Measurements from ENCODE around the gene LIME1. TPM values are rescaled to one million over a fixed set of nuclear protein-coding genes. Genes with fewer than 3 reads are reported as not detected.

Gene LIME1
- total and polyA plus RNA-seq, 2 of the 4 experiments (the other 2 are of a cell fraction): 0.36 to 7.8 TPM

DNA sequence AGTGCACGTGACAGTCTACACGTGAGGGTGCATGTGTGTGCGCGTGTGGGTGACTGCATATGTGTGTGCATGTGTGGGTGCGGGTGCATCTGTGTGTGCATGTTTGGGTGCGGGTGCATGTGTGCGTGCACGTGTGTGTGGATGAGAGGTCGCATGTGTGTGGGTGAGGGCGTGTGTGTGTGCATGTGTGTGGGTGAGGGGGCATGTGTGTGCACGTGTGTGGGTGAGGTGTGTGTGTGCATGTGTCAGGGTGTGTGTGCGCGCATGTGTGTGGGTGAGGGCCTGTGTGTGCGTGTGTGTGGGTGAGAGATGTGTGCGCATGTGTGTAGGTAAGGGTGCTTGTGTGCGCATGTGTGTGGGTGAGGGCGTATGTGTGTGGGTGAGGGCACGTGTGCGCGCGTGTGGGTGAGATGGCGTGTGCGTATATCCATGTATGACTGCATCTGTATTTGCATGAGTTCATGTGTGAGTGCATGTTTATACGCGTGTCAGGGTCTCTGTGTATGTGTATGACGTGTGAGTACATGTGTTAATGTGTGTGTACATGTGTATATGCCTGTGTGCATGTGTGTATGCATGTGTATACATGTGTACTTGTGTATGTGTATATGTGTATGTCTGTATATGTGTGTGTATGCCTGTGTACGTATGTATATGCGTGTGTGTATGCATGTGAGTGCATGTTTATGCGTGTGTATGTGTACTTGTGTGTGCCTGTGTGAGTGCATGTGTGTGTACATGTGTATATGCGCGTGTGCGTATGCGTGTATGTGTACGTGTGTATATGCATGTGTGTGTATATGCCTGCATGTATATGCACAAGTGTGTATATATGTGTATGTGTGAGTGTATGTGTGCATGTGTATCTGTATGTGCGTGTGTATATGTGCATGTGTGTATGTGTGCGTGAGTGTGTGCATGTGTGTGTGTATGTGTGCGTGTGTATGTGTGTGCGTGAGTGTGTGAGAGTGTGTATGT lies 4.1 kb upstream of the LIME1 start:
- DNase-seq (no peak), ATAC-seq (ENCODE audit: low read depth) (no peak)
- Histone ChIP-seq H3K9me1 (ENCODE audit: insufficient read depth, low read length) (peaks cover 19% of the 10 kb centered on the region), H3K4ac (ENCODE audit: low read depth, low read length) (no peak overlapping the region), H2BK120ac (ENCODE audit: low read depth, low read length) (no peak overlapping the region), H4K20me1 (ENCODE audit: insufficient read depth, low read length) (peaks cover 45% of the 10 kb centered on the region), H3K27ac (ENCODE audit: insufficient read depth, low read length) (no peak overlapping the region), H4K8ac (ENCODE audit: low read depth in 2 of 2, low read length in 2 of 2) (no peak overlapping the region), H4K5ac (ENCODE audit: low read depth, low read length) (no peak overlapping the region), H2BK5ac (ENCODE audit: low read depth, low read length, poor library complexity, severe bottlenecking) (no peak overlapping the region), H3K18ac (ENCODE audit: low read depth, low read length) (no peak overlapping the region), H3K9me3 (ENCODE audit: control insufficient read depth, insufficient read depth, low read length) (no peaks in the 10 kb centered on the region), H2AK9ac (replicated peaks; ENCODE audit: low read depth, low read length, poor library complexity) (peak overlapping the region; percentile 45), H3K27me3 (ENCODE audit: control insufficient read depth, insufficient read depth, low read length) (no peaks in the 10 kb centered on the region), H2BK15ac (ENCODE audit: low read depth, low read length) (no peak overlapping the region), H3K56ac (ENCODE audit: extremely low read depth, insufficient read depth, low read length) (no peak overlapping the region), H3K23ac (ENCODE audit: low read depth, low read length) (no peak overlapping the region), H3K9ac (ENCODE audit: low read depth, low read length) (no peak overlapping the region), H3K14ac (replicated peaks; ENCODE audit: low read depth, low read length) (no peak overlapping the region), H3K4me1 (ENCODE audit: control insufficient read depth, insufficient read depth, low read length) (peaks cover 3% of the 10 kb centered on the region; the same call in 1 of the 2 replicates), H3K4me2 (ENCODE audit: low read depth, low read length) (no peak overlapping the region), H3K79me1 (ENCODE audit: low read depth in 1 of 2, low read length in 2 of 2) (peaks cover 21 to 66% of the 10 kb centered on the region in 2 experiments), H2BK20ac (ENCODE audit: low read depth, low read length) (no peak overlapping the region), H2AK5ac (ENCODE audit: low read depth, low read length) (no peak overlapping the region), H3K36me3 (ENCODE audit: control insufficient read depth, insufficient read depth, low read length) (peaks cover 39% of the 10 kb centered on the region), H2AFZ (replicated peaks; ENCODE audit: low read length, poor library complexity) (no peak overlapping the region), H3K4me3 (ENCODE audit: insufficient read depth, low read depth, low read length) (no peak overlapping the region), H4K91ac (ENCODE audit: insufficient read depth, low read depth, low read length) (no peak overlapping the region)
- in situ Hi-C loops (cut with MboI; ENCODE audit: low sequenced_read_pairs) (no loop called here), intact Hi-C loops (cut with micrococcal nuclease) (no loop called here), dilution Hi-C loops (cut with HindIII; ENCODE audit: low sequenced_read_pairs, unreplicated experiment) (no loop called here)
- POLR2A ChIA-PET (ENCODE audit: unreplicated experiment): no interaction called here
- CTCF ChIA-PET: no interaction called here
- BruUV-seq (replicated peaks): no TSS peak
- no peak for TF ChIP-seq RFX5 (IDR thresholded peaks at IDR 0.05; ENCODE audit: low read depth, low read length)
- TF ChIP-seq CHD1 (IDR thresholded peaks at IDR 0.05; ENCODE audit: low read depth, low read length): no peak
- TF ChIP-seq, protein P1, sequence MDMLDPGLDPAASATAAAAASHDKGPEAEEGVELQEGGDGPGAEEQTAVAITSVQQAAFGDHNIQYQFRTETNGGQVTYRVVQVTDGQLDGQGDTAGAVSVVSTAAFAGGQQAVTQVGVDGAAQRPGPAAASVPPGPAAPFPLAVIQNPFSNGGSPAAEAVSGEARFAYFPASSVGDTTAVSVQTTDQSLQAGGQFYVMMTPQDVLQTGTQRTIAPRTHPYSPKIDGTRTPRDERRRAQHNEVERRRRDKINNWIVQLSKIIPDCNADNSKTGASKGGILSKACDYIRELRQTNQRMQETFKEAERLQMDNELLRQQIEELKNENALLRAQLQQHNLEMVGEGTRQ (IDR thresholded peaks at IDR 0.05; ENCODE audit: low read depth, low read length): no peak
- TF ChIP-seq POLR2A (IDR thresholded peaks at IDR 0.05; ENCODE audit: low read depth, low read length): no peak
- TF ChIP-seq BHLHE40 (IDR thresholded peaks at IDR 0.05; ENCODE audit: low read depth, low read length): no peak
- TF ChIP-seq CEBPB (IDR thresholded peaks at IDR 0.05; ENCODE audit: low read depth, low read length): no peak
- no peak for TF ChIP-seq MXI1 (IDR thresholded peaks at IDR 0.05; ENCODE audit: borderline replicate concordance, low read depth, low read length)
- no peak for TF ChIP-seq FOS (IDR thresholded peaks at IDR 0.05; ENCODE audit: low read depth, low read length)
- no peak for TF ChIP-seq MAFK (IDR thresholded peaks at IDR 0.05; ENCODE audit: low read depth, low read length)
- TF ChIP-seq, protein P2, sequence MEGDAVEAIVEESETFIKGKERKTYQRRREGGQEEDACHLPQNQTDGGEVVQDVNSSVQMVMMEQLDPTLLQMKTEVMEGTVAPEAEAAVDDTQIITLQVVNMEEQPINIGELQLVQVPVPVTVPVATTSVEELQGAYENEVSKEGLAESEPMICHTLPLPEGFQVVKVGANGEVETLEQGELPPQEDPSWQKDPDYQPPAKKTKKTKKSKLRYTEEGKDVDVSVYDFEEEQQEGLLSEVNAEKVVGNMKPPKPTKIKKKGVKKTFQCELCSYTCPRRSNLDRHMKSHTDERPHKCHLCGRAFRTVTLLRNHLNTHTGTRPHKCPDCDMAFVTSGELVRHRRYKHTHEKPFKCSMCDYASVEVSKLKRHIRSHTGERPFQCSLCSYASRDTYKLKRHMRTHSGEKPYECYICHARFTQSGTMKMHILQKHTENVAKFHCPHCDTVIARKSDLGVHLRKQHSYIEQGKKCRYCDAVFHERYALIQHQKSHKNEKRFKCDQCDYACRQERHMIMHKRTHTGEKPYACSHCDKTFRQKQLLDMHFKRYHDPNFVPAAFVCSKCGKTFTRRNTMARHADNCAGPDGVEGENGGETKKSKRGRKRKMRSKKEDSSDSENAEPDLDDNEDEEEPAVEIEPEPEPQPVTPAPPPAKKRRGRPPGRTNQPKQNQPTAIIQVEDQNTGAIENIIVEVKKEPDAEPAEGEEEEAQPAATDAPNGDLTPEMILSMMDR (conservative IDR thresholded peaks at IDR 0.05; ENCODE audit: low read depth, low read length): no peak
- TF ChIP-seq RAD21 (IDR thresholded peaks at IDR 0.05; ENCODE audit: low read length): no peak
- TF ChIP-seq MAZ (IDR thresholded peaks at IDR 0.05; ENCODE audit: borderline replicate concordance, low read depth, low read length): no peak
- TF ChIP-seq, protein P3, sequence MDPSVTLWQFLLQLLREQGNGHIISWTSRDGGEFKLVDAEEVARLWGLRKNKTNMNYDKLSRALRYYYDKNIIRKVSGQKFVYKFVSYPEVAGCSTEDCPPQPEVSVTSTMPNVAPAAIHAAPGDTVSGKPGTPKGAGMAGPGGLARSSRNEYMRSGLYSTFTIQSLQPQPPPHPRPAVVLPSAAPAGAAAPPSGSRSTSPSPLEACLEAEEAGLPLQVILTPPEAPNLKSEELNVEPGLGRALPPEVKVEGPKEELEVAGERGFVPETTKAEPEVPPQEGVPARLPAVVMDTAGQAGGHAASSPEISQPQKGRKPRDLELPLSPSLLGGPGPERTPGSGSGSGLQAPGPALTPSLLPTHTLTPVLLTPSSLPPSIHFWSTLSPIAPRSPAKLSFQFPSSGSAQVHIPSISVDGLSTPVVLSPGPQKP (IDR thresholded peaks at IDR 0.05; ENCODE audit: borderline replicate concordance, low read depth, low read length): no peak
- TF ChIP-seq RCOR1 (IDR thresholded peaks at IDR 0.05; ENCODE audit: insufficient replicate concordance, low read length): no peak
- TF ChIP-seq NFE2L2 (IDR thresholded peaks at IDR 0.05; ENCODE audit: low read depth, low read length): no peak
- 85% methylated on average over 25 of the region's 38 CpGs; no CpG with 5 or more reads in 1 of the 2 experiments for WGBS, 2 experiments (ENCODE audit: extremely low coverage in 2 of 2, insufficient read length in 1 of 2)

Measured in IMR-90 (cell line).